Uterus (tissue), 4 donors: ENCODE results near the gene COPS3. TPM values are rescaled to one million over a fixed set of nuclear protein-coding genes. Genes with fewer than 3 reads are reported as not detected.
A peak's percentile ranks its signal among the peaks of the same experiment; 100 is the strongest.

Source experiments
- DNase-seq, 2 donors: peaks; one replicate each; pipeline ENCODE4 v3.0.0-alpha.2; 2019 to 2020
- H3K27ac ChIP-seq, 2 donors: fragments of 200-600 bp; sonication (generic); 1 replicate in 1 of 2; 2 replicates in 1 of 2; pipeline ENCODE4 v1.5.1; 2016 to 2018
- H3K27me3 ChIP-seq, 2 donors: fragments of 200-600 bp; sonication (generic); one replicate each; pipeline ENCODE4 v1.5.1; 2018 to 2019; ENCODE audit warnings: control low read depth in 1 of 2
- H3K36me3 ChIP-seq, 2 donors: fragments of 200-600 bp; sonication (generic); one replicate each; pipeline ENCODE4 v1.5.1; 2019; ENCODE audit warnings: control low read depth in 1 of 2
- H3K4me1 ChIP-seq, 2 donors: fragments of 200-600 bp; sonication (generic); one replicate each; pipeline ENCODE4 v1.5.1; 2018 to 2019; ENCODE audit warnings: control low read depth in 1 of 2
- H3K4me3 ChIP-seq, 2 donors: fragments of 200-600 bp; sonication (generic); 1 replicate in 1 of 2; 2 replicates in 1 of 2; pipeline ENCODE4 v1.5.1; 2018 to 2019; ENCODE audit warnings: mild to moderate bottlenecking in 1 of 2
- H3K9me3 ChIP-seq, 2 donors: fragments of 200-600 bp; sonication (generic); one replicate each; pipeline ENCODE4 v1.5.1; 2019; ENCODE audit warnings: control low read depth in 1 of 2
- CTCF ChIP-seq, 4 experiments: fragments of 200-600 bp in 2 of 4; fragments of 450-650 bp in 2 of 4; sonication (generic) in 2 of 4; IDR thresholded peaks; one replicate each; pipeline ENCODE4 v1.5.1; 2016 to 2019; ENCODE audit warnings: antibody characterized with exemption in 4 of 4, mild to moderate bottlenecking in 2 of 4, moderate library complexity in 1 of 4
- POLR2A ChIP-seq, 2 donors: fragments of 450-650 bp; IDR thresholded peaks; one replicate each; pipeline ENCODE4 v1.6.1; 2016; ENCODE audit warnings: antibody characterized with exemption in 2 of 2, mild to moderate bottlenecking in 1 of 2, moderate library complexity in 1 of 2
- intact Hi-C: fragments of 100-400 bp; cut with DNase I; formaldehyde crosslinking; loops from one replicate; pipeline ENCODE4 v1.15.1; 2023; ENCODE audit warnings: low total_unique reads
- total RNA-seq, 4 donors: library from RNA; depleted of rRNA in 3 of 4; stranded (reverse); fragments of >200 nt in 3 of 4; gene quantifications; one replicate each; pipeline versions ENCODE4 v1.1.0 to v1.2.4, GENCODE V29; 2014 to 2023
- donor health status: DM: yes; HTN: yes; CAD: no.

Gene COPS3
- total RNA-seq, 4 donors from 2014 or later = 13.1 to 83.3 (median 49.4) TPM

GRCh38 chr17:17300624-17301568 is 19.9 kb upstream of the COPS3 start:
- Histone ChIP-seq H3K4me1 (no peaks in the 10 kb centered on the region), H3K36me3 (no peaks in the 10 kb centered on the region), H3K9me3 (no peaks in the 10 kb centered on the region), H3K4me3 (peak overlapping the region; percentile 32 to 37), H3K27me3 (no peaks in the 10 kb centered on the region), H3K27ac (peak overlapping the region; percentile 48 to 73)
- intact Hi-C loops = no loop called here
- TF ChIP-seq POLR2A (IDR thresholded peaks at IDR 0.05) = no peak
- no peak for TF ChIP-seq CTCF (IDR thresholded peaks at IDR 0.05)
- DNase-seq = peak; percentile 56 to 62

- H3K4me3 ChIP-seq = no peak overlapping the region
- intact Hi-C loops = no loop called here
- no peaks in the 10 kb centered on the region for H3K4me1 ChIP-seq
- H3K27me3 ChIP-seq = no peaks in the 10 kb centered on the region
- no peak overlapping the region for H3K27ac ChIP-seq
- H3K36me3 ChIP-seq = no peaks in the 10 kb centered on the region
- TF ChIP-seq CTCF (IDR thresholded peaks at IDR 0.05) (no peak), POLR2A (IDR thresholded peaks at IDR 0.05) (no peak)
- H3K9me3 ChIP-seq = no peaks in the 10 kb centered on the region
- no peak for DNase-seq
Measured at GRCh38 chr17:17298108-17298507, 17.1 kb upstream of the COPS3 start.

- DNase-seq = no peak
- Histone ChIP-seq H3K27ac (no peak overlapping the region), H3K36me3 (no peaks in the 10 kb centered on the region), H3K4me3 (no peak overlapping the region), H3K27me3 (no peaks in the 10 kb centered on the region), H3K4me1 (no peaks in the 10 kb centered on the region), H3K9me3 (no peaks in the 10 kb centered on the region)
- TF ChIP-seq POLR2A (IDR thresholded peaks at IDR 0.05) (no peak), CTCF (IDR thresholded peaks at IDR 0.05) (no peak)
- intact Hi-C loops = no loop called here
Measured at GRCh38 chr17:17297217-17297616, 16.2 kb upstream of the COPS3 start.

GRCh38 chr17:17295141-17295540 is 14.1 kb upstream of the COPS3 start:
- DNase-seq = no peak
- TF ChIP-seq CTCF (IDR thresholded peaks at IDR 0.05) (no peak), POLR2A (IDR thresholded peaks at IDR 0.05) (no peak)
- no peak overlapping the region for H3K4me3 ChIP-seq
- no peaks in the 10 kb centered on the region for H3K4me1 ChIP-seq
- no peaks in the 10 kb centered on the region for H3K27me3 ChIP-seq
- intact Hi-C loops = no loop called here
- no peak overlapping the region for H3K27ac ChIP-seq
- no peaks in the 10 kb centered on the region for H3K9me3 ChIP-seq
- H3K36me3 ChIP-seq = no peaks in the 10 kb centered on the region

- Histone ChIP-seq H3K27me3 (no peaks in the 10 kb centered on the region), H3K36me3 (no peaks in the 10 kb centered on the region), H3K27ac (no peak overlapping the region), H3K4me3 (no peak overlapping the region), H3K9me3 (no peaks in the 10 kb centered on the region), H3K4me1 (no peaks in the 10 kb centered on the region)
- intact Hi-C loops = no loop called here
- TF ChIP-seq CTCF (IDR thresholded peaks at IDR 0.05) (no peak), POLR2A (IDR thresholded peaks at IDR 0.05) (no peak)
- DNase-seq = no peak
Measured at GRCh38 chr17:17289701-17290100, 8.7 kb upstream of the COPS3 start.
